ENCODE measurements around the gene SPDYE16. TPM values are rescaled to one million over a fixed set of nuclear protein-coding genes. Genes with fewer than 3 reads are reported as not detected.
A peak's percentile ranks its signal among the peaks of the same experiment; 100 is the strongest.
"Not testable (repeated sequence)": the region's sequence is repeated elsewhere in the genome, so short reads cannot be mapped to it uniquely, and the experiment has no call there.

Gene SPDYE16
- total RNA-seq, 1 donor from 2014 or later = not detected

DNA sequence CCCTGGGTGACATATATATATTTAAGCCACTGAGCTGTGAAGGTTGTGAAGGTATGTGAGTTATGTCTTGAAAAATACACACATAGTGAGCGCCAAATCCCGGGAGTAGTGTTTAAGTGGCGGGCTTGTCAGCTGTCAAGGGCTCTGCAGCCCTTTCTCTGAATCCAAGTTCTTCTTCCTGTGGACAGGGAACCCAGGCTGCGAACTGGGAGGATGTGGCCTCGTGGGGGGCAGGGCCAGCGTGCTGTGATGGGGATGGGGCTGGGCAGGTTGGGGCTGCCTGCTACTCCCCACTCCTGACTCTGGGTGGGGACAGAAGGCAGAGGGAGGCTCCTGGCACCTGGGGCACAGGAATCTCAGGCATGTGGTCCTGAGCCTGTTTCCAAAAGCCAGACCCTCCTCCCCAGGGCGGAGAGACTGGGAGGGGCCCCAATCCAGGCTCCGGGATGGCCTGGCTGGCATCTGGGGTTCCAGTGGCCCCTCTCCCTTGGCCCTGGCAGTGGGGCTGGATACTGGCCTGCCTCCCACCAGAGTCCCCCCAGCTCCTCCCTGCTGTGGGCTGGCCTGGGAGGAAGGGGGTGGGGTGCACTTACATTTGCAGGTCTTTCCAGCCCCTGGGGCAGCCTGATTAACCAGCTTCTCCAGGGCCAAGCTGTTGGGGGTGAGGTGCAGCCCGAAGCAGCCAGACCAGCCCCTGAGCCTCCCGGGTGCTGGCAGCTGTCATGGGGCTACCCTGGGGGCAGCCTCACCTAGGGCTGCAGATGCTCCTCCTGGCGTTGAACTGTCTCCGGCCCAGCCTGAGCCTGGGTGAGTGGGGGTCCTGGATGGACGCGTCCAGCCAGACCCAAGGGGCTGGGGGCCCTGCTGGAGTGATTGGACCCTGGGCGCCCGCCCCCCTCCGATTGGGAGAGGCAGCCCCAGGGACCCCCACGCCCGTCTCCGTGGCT lies 32.9 kb downstream of the SPDYE16 start, which contains the start of gene UPK3B:
Gene UPK3B, plus strand, starts transcription at position 622 of the 947 bp plus-strand sequence. Its CDS starts 101 bp downstream, at position 723.
- TF ChIP-seq POLR2A (IDR thresholded peaks at IDR 0.05) (no peak), CTCF (IDR thresholded peaks at IDR 0.05) (no peak), POLR2AphosphoS5 (IDR thresholded peaks at IDR 0.05; ENCODE audit: insufficient read depth in 1 of 2, low read depth in 1 of 2) (no peak)
- peak in 1 of 2 donors; percentile 85 for DNase-seq (ENCODE audit: extremely low spot score in 2 of 2)
- peaks cover 19% of the 10 kb centered on the region for H3K4me1 ChIP-seq
- no peaks in the 10 kb centered on the region for H3K9me3 ChIP-seq
- intact Hi-C loops (cut with DNase I) = no loop called here
- no peak within 1 kb of the TSS for H3K4me3 ChIP-seq
- H3K27ac ChIP-seq = no peak within 1 kb of the TSS
- H3K36me3 ChIP-seq = peaks cover 0 to 10% of the 10 kb centered on the region in 2 donors
- H3K27me3 ChIP-seq = no peaks in the 10 kb centered on the region

DNA sequence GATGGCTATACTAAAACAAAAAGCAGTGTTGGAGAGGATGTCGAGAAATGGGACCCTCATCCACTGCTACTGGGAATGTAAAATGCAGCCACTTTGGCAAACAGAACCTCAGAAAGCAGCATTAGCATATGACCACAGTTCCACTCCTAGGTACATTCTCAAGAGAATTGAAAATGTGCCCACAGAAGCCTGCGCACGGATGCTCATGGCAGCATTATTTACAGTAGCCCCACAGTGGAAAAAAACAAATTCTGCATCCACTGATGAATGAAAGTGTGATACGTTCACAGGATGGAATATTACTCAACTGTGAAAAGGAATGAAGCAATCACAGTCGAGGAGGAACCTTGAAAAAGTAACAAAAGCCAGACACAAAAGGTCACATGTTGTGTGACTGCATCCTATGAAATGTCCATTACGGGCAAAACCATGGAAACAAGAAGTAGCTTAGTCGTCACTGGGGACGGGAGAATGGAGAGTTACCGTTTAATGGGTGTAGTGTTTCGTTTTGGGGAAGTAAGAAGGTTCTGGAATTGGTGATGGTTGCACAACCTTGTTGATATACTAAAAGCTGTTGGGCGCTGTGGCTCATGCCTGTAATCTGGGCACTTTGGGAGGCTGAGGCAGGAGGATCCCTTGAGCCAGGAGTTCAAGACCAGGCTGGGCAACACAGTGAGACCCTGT lies 35.2 kb downstream of the SPDYE16 start:
- H3K27ac ChIP-seq = no peak overlapping the region
- peaks cover 0 to 16% of the 10 kb centered on the region in 2 donors for H3K36me3 ChIP-seq
- no peak for DNase-seq (ENCODE audit: extremely low spot score in 2 of 2)
- intact Hi-C loops (cut with DNase I) = no loop called here
- peaks cover 12% of the 10 kb centered on the region for H3K4me1 ChIP-seq
- TF ChIP-seq POLR2AphosphoS5 (IDR thresholded peaks at IDR 0.05; ENCODE audit: insufficient read depth in 1 of 2, low read depth in 1 of 2) = no peak
- TF ChIP-seq CTCF (IDR thresholded peaks at IDR 0.05) = no peak
- TF ChIP-seq POLR2A (IDR thresholded peaks at IDR 0.05) = no peak
- H3K4me3 ChIP-seq = no peak overlapping the region
- H3K27me3 ChIP-seq = no peaks in the 10 kb centered on the region
- H3K9me3 ChIP-seq = no peaks in the 10 kb centered on the region

GRCh38 chr7:76506643-76507042 lies 36.5 kb downstream of the SPDYE16 start:
- H3K27me3 ChIP-seq; intact Hi-C loops (cut with DNase I); H3K4me1 ChIP-seq; H3K4me3 ChIP-seq; H3K27ac ChIP-seq; H3K9me3 ChIP-seq: not testable (repeated sequence)
- H3K36me3 ChIP-seq = peaks cover 0 to 16% of the 10 kb centered on the region in 2 donors
- DNase-seq (ENCODE audit: extremely low spot score in 2 of 2) = peak in 1 of 2 donors; percentile 37

- DNase-seq (ENCODE audit: extremely low spot score in 2 of 2) = no peak
- TF ChIP-seq POLR2AphosphoS5 (IDR thresholded peaks at IDR 0.05; ENCODE audit: insufficient read depth in 1 of 2, low read depth in 1 of 2) (no peak), POLR2A (IDR thresholded peaks at IDR 0.05) (no peak), CTCF (IDR thresholded peaks at IDR 0.05) (no peak)
- Histone ChIP-seq H3K4me1 (peaks cover 8% of the 10 kb centered on the region), H3K4me3 (no peak overlapping the region), H3K27me3 (no peaks in the 10 kb centered on the region), H3K9me3 (no peaks in the 10 kb centered on the region), H3K36me3 (peaks cover 0 to 16% of the 10 kb centered on the region in 2 donors), H3K27ac (no peak overlapping the region)
- intact Hi-C loops (cut with DNase I) = no loop called here
Measured at GRCh38 chr7:76506081-76506440, 37.0 kb downstream of the SPDYE16 start.

GRCh38 chr7:76505168-76506080 lies 37.7 kb downstream of the SPDYE16 start:
- Histone ChIP-seq H3K9me3 (no peaks in the 10 kb centered on the region), H3K4me1 (peaks cover 6% of the 10 kb centered on the region), H3K36me3 (peaks cover 0 to 16% of the 10 kb centered on the region in 2 donors), H3K27me3 (no peaks in the 10 kb centered on the region), H3K27ac (no peak overlapping the region), H3K4me3 (no peak overlapping the region)
- peak in 1 of 2 donors; percentile 85 for DNase-seq (ENCODE audit: extremely low spot score in 2 of 2)
- intact Hi-C loops (cut with DNase I) = no loop called here
- TF ChIP-seq POLR2A (IDR thresholded peaks at IDR 0.05) (no peak), POLR2AphosphoS5 (IDR thresholded peaks at IDR 0.05; ENCODE audit: insufficient read depth in 1 of 2, low read depth in 1 of 2) (no peak), CTCF (IDR thresholded peaks at IDR 0.05) (no peak)

DNA sequence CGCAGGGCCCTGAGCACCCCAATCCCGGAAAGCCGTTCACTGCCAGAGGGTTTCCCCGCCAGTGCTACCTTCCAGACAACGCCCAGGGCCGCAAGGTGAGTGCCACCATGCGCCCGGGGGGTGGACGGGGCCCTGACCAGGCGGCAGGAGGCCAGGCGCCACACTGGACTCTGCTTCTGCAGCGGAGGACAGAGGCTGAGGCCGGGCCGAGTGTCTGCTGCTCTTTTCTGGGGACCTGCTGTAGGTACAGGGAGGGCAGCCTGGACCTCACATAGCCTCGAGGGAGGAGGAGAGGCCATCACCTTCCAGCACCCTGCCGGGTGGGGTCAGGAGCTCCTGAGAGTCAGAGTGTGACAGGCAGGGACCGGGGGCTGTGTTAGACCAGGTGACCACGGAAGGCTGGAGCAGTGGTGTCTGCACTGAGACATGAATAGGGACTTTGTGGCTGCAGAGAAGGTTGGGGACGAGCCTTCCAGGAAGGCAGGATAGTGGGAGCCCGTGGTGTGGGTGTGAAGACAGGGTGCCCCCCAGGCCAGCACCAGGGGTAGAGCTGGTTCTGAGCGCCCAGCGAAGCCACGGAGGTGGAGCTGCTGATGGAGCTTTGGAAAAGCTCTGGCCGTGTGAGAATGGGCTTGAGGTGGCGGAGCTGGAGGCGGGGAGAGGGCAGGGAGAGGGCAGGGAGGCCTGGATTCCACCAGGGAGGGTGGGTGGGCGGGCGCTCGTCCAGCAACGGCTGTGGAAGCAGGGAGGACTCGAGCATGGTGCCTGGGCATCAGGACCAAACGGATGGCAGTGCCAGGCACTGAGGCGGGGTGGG lies 38.5 kb downstream of the SPDYE16 start:
- H3K9me3 ChIP-seq; H3K27me3 ChIP-seq; H3K4me3 ChIP-seq; H3K27ac ChIP-seq; intact Hi-C loops (cut with DNase I); H3K4me1 ChIP-seq: not testable (repeated sequence)
- DNase-seq (ENCODE audit: extremely low spot score in 2 of 2) = peak in 1 of 2 donors; percentile 79
- H3K36me3 ChIP-seq = peaks cover 0 to 16% of the 10 kb centered on the region in 2 donors

GRCh38 chr7:76503244-76503643 lies 39.9 kb downstream of the SPDYE16 start:
- intact Hi-C loops (cut with DNase I); H3K4me3 ChIP-seq; H3K27me3 ChIP-seq; H3K4me1 ChIP-seq; H3K27ac ChIP-seq; DNase-seq (ENCODE audit: extremely low spot score in 2 of 2); H3K9me3 ChIP-seq: not testable (repeated sequence)
- H3K36me3 ChIP-seq = peaks cover 0 to 16% of the 10 kb centered on the region in 2 donors
